NCI-H774 (cell line): Measurements from ENCODE around the gene ZNF341.
"Not testable (repeated sequence)": the region's sequence is repeated elsewhere in the genome, so short reads cannot be mapped to it uniquely, and the experiment has no call there.

Source experiments
- DNase-seq: peaks from one replicate; lab custom pipeline; 2025; lab: John Stamatoyannopoulos, UW

Gene ZNF341

DNA sequence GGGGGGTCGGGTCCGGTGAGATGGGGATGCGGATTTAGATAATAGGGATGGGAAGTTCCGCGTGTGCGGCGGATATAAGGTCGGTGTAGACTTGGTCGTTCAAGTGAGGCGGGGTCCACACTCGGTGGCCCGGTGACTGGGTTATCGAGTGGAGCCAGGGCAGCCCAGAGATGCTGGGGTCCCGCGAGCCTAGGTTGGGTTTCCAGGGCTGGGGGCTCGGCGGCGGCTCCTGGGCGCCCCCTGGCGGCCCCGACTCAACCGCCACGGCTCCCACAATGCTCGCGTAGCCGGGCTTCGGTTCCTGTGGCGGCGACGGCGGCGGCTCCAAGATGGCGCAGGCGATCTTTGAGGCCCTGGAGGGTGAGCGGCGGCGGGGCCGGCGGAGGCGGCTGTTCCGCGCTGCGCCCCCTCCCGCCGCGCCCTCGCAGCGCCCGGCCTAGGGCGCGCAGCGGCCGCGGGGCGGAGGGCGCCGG lies at the start of gene ZNF341:
ZNF341 (plus strand) TSS at position 304 of the 473 bp plus-strand sequence; CDS start at position 330, 26 bp downstream.
- peak; percentile 96 for DNase-seq

DNA sequence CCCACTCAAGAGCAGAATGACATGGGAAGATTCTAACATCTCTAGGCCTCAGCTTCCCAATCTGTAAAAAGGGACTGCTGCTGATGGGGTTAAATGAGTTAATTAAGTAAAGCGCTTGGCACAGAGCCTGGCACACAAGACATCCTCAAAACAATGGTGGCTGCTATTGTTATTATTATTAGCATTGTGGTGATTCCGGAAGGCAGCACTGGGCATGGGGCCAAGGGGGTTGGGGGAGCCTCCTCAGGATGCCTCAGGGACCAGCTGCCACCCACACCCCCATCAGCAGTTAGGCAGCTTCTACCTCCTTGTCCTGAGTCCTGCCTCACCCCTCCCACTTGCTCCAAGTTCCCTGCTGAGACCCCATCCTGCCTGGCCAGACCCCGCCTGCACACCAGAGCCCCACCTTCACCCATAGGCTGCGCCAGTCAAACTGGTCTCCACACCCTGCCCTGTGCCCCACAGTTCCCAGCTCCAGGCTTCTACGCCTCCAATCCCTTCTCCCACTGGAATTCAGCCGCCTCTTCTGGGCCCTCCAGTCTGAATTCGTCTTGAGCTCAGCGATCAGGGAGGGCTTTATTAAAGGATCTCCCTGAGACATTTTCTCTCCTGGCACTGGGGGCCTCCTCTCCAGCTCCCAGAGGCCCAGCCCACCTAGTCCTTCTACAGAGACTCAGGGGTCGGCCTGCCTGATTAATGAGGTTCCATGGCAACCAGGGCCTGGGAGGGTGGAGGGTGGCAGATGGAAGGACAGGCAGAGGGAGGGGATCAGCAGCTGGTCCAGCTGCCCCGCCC lies 47.1 kb upstream of the ZNF341 start:
- no peak for DNase-seq

DNA sequence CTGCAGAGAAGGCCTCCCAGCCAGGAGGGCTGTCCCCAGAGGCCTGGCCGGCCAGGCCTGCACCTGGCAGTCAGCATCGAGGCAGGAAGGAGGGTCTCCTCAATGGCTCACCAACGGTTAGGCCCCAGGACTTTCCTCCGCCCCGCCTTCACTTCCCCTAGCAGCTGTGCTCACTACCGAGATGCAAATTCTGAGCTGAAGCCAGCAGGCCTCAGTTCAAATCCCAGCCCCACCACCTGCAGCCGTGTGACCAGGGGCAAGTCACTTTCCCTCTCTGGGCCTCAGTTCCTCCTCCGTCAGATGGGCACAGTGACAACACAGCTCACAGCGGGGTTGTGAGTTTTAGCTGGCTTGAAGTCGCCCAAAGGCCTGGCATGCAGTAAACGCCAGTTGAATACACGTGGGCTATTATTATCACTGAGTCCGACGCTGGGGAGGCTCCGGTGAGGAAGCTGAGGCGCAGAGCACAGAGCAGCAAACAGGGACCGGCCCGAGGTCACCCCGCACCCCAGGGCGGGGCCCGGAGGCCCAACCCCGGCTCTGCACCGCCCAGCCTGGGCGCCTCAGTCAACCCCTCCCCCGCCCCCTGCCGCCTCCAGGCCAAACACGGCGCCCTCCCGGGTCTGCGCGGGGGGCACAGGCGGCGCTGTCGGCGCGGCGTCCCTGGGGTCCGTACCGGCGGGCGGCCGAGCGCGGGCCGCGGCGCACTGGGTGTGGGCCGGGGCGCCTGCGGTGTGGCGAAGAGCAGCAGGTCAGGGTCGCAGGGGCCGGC lies 46.3 kb upstream of the ZNF341 start:
- DNase-seq, result peak; percentile 19

DNA sequence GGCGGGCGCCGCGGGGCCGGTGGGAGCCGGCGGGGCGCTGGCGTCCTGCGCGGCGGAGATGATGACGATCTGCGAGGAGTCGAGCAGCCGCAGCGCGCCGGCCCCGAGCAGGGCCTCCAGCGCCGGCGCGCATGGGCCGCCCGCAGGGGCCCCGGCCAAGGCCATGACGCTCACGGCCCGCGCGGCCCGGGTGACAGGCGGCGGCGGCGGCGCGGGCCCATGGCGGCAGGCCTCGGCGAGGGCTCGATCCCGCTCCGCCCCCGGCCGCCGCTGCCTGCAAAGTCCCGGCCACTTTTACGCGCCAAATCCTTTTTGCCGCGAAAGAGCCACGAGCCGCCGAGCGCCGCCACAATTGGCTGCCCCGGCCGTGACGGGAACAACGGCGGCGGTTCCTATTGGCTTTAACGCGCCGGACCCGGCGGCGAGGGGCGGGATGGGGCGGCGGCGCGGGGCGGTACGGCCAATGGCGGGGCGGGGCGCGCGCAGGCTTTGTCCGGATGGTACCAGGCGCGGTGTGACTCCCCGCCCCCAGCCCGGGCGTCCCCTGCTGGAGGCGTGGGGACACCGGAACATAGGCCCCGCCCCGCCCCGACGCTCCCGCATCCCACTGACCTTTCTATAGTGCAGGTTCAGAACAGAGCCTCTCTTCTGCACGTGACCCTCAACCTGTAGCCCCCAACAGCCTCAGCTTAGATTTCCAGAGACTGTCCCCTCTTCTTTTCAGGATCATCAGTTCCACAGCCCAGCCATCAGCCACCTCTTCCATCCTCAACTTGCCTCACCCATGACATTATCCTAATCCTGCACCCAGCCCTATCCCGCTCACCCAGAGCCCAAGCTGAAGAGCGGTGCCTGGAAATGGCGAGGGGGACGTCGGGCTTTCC lies 45.5 kb upstream of the ZNF341 start, which contains the start of gene E2F1:
E2F1 (minus strand) TSS at position 286 of the 884 bp plus-strand sequence; CDS start at position 165, 121 bp downstream.
- peak; percentile 95 for DNase-seq

DNA sequence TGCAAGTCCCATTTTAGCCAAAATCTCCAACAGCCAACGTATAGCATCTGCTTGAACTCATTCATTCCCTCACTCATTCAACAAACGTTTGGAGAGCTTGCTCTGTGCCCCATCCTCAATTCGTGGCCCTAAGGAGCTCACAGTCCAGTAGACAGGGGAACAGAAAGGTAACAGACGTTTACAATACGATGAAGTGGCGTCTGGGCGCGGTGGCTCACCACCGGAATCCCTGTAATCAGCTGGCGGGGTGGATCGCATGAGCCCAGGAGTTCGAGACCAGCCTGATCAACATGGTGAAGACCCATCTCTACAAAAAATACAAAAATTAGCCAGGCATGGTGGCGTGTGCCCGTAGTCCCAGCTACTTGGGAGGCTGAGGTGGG lies 44.8 kb upstream of the ZNF341 start:
- no peak for DNase-seq

DNA sequence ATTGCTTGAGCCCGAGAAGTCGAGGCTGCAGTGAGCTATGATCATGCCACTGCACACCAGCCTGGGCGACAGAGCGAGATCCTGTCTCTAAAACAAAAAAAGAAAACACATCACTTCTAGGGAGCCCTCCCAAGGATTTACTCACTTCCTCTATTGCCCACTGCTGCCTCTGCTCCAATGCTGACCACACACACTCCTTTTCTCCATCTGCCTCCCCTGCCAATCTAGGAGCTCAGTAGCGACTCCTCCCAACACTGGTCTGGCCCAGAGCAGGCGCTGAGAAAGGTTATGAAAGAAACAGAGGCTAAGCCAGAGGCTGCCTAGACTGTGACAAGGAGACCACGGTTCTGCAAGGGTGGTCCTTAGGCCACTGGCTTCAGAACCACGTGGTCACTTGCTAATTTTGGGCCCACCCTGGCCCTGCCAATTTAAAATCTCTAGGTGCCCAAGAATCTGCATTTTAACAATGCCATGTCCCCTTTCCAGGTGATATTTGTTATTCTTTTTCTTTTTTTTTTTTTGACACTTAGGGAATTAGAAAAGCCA lies 44.4 kb upstream of the ZNF341 start:
- DNase-seq, result no peak

DNA sequence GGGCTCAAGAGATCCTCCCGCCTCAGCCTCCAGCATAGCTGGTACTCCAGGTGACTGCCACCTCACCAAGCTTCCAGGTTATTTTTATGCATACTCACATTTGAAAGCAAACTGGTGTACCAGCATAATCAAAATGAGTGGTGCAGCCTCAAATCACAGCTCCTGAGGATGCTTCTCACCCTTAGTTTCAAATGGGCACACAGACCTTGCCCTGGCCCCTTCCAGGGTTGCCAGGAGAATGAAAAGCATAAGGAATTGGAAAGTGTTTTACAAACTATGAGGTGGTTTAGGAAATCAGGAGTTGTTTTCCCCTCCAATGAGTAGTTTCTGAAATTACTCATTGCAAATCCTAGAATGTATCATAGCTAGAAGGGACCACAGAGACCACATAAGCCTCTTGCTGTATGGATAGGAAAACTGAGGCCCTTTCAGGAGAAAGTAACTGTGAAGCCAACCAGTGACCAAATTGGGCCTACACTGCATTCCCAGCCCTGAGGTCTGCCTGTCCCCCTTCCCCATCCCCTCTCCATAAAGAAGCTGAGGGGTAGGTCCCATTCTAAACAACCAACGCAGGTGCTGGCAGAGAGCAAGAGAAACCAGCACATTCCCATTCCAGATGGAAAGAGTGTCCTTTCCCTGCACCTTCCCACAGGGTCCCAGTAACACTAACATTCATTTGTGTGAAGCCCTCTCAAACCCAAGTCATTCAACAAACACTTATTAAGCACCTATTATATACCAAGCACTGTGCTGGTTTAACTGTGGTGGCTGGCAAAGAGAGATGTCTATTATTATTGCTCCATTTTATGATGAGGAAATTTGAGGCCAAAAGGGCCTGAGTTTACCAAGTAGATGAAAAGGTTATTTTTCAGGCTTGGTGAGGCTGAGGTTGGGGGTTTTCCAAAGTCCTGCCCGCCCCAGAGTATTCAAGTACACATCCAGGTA lies 43.5 kb upstream of the ZNF341 start:
- no peak for DNase-seq

DNA sequence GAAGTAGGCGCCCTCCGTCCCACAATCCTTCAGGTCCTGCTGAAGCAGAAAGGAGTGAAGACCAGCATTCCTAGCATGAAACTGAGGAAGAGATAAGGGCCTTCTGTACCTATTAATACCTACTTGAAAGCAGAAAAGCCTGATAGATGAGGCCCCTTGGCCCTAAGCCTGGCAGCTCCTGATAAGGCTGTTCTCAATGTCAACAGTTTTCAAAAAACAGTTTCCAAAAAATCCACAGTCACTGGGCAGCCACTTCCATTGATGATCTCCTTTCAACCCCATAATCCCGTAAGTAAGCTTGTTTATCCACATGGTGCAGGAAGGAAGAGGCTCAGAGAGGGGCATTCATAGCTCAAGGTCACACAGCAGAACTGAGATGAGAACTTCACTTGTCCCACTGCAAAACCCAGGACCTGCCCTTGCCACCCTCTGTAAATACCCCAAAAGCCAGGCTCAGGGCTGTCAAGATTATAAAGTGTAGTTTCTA lies 42.8 kb upstream of the ZNF341 start:
- DNase-seq, result no peak

- DNase-seq, result no peak
Measured at GRCh38 chr20:33689493-33689892, 42.3 kb upstream of the ZNF341 start.

DNA sequence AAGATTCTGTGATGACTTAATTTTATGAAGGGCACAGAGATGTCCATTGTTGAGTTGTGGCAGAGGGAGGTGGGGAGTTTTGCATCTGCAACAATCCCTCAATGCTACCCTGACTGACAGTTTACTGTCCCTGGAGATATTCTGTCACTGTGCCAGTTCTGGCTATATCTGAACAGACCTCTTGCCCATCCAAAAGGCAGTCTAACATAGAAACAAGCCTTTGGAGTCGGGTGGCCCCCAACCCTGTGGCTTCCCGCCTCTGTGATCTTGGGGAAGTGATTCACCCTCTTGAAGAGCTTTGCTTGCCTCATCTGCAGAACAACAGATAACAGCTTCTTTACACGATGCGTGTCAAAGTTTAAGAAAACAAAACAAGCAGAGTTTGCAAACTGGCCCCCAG lies 41.8 kb upstream of the ZNF341 start:
- no peak for DNase-seq

DNA sequence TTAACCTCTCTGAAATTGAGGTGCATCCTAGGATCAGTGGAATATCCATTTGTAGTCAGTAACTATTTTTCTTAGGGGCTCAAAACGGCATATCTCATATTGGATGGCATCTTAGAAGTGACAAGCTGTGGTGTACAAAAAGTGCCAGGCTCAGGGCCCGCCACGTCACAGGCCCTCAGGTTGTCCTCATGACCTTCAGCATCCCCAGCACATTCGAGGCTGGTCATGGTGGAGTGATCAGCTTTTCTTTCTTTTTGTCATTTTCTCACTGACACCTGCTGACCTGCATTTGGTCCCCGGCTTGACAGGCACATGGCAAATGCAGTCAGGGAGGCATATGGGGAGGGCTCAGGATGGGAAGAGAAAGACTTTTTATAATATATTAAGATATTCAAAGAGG lies 38.5 kb upstream of the ZNF341 start:
- DNase-seq, result no peak

DNA sequence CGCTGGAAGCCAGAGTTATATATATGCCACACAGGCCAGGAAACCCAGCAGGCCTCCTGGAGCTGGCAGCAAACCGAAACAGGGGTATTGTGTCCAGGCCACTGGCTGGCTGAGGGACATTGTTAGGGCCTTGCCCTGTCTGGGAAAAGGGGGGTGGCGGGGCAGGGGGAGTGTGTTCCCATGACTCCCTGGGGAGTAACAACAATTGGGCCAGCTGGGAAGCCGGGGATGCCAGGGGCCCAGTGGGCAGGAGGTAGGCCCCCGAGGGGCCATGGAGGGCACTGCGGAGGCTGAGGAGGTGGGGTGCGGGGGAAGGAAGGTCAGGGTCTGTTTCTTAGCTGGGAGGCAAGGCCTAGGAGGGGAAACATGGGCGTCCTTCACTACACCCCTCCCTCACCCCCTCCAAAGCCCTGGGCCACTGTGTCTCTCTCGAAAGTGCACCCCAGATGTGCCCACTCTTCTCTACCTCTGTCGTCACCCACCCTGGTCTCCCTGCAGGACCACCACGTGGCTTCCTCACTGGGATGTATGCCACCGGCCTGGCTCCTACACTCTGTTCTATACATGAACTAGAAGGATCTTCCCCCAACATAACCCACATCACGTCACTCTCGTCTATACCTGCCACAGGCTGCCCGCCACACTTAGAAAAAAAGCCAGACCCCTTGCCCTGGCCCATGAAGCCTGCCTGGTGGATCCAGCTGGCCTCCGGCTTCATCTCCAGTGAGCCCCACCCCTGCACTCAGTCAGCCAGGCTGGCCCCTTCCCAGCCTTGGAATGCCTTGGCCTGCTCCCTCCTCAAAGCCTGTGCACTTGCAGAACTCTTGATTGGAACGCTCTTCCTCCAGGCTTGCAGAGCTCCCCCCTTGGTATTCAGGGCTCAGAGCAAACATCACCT lies 37.8 kb upstream of the ZNF341 start:
- no peak for DNase-seq

DNA sequence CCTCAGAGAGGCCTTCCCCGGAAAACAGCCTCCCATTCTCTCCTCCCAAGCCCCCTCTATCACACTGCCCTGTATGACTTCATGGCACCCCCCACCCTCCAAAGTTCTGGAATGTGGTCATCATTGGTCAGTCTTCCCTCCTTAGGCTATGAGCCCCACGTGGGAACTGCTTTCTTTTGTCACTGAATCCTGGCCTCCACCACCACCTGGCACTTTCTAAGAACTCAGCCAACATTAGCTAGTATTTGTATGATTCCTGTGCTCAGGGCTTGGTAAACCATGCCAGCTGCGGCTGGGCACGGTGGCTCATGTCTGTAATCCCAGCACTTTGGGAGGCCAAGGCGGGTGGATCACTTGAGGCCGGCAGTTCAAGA lies 37.2 kb upstream of the ZNF341 start:
- no peak for DNase-seq

DNA sequence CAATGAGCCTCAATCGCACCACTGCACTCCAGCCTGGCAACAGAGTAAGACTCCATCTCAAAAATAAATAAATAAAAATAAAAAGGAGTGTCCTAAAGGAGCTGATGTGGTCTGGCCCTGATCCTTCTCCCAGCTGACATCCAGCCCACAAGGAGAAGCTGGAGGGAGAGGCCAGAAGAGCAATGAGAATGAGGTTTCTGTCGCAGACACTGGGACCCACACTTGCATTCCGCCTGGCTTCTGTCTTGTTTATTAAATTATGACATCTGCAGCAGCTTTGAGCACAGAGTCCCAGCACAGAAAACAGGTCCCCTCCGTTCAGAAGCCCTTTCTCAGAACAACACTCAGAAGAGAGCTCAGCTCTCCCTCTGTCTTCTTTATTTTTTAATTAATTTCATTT lies 35.3 kb upstream of the ZNF341 start:
- DNase-seq, result no peak

DNA sequence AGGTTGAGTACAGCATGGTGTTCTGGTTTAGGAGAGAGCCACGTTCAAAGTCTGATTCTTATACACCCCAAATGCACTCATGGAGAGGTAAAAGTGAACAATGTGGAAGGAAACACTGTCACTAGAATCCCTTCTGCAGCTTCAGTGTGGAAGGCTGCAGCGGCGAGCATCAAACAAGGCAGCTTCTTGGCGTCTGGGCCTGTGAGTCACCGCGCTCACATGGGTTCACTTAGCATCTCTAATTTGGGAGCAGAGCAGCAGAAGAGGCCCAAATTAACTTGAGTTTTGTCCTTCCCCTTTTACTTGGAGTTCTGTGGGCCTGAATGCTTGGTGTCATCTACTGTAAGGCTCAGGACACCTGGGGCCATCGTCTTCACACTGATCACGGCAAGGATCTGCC lies 34.7 kb upstream of the ZNF341 start:
- DNase-seq, result no peak

GRCh38 chr20:33698966-33699365 lies 32.8 kb upstream of the ZNF341 start:
- DNase-seq, result not testable (repeated sequence)

GRCh38 chr20:33700696-33701441 lies 30.9 kb upstream of the ZNF341 start:
- DNase-seq, result not testable (repeated sequence)

- DNase-seq, result no peak
Measured at GRCh38 chr20:33701629-33702450, 30.0 kb upstream of the ZNF341 start.
